Stimulated activated CD4-positive, alpha-beta T cell treated with anti-CD3 and anti-CD28 coated beads, Interleukin-1b, Interleukin-23, amount 100 ng/mL, for 4 hours (primary cell): Measurements from ENCODE around the gene ATP6V0E1.

ENCODE experiments used
- DNase-seq, 2 donors: peaks; one replicate each; pipeline ENCODE4 v3.0.0-alpha.2; 2020; ENCODE audit warnings: low read depth in 2 of 2

ATP6V0E1 gene

GRCh38 chr5:172983542-172984243, at the start of gene ATP6V0E1:
Gene ATP6V0E1 (plus strand): TSS chr5:172983771. CDS start chr5:172983861, 90 bp downstream.
- DNase-seq, result peak; percentile 89 to 96

DNA sequence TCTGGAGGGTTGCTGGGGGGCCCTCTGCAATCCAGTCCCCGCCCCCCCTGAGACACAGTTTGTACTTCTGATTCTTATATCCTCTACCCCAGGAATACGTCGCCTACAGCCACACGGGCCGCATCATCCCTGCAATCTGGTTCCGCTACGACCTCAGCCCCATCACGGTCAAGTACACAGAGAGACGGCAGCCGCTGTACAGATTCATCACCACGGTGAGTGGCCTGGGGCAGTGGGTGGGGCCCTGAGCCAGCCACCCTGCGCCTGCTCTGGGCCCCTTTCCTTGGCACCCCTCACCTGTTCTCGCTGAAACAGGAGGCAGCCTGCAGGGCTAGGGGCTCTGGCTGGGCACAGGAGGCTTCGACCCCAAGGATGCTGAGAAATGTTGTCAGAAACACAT, 48.5 kb upstream of the ATP6V0E1 start:
- DNase-seq, result no peak

DNA sequence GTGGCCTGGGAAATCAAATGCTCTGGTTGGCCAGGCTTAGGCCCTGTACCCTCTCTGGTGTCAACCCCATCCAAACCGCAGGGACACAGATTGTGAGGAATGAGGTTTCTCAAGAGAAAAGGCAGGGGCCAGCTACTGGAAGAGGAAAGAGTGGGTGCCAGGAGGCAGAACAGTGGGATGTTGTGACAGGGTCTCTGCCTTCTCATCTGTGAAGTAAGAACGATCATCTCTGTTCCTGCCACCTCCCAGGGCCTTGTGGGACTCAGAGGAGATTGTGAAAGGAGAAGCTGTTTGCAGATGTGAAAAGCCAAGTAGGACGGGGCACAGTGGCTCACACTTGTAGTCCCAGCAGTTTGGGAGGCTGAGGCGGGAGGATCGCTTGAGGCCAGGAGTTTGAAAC, 47.2 kb upstream of the ATP6V0E1 start:
- no peak for DNase-seq

- no peak for DNase-seq
These were observed 44.5 kb upstream of the ATP6V0E1 start for GRCh38 chr5:172939071-172939470.

- no peak for DNase-seq
These were observed 43.8 kb upstream of the ATP6V0E1 start for GRCh38 chr5:172939611-172940267.

- no peak for DNase-seq
These were observed 43.1 kb upstream of the ATP6V0E1 start for GRCh38 chr5:172940268-172941066.

DNA sequence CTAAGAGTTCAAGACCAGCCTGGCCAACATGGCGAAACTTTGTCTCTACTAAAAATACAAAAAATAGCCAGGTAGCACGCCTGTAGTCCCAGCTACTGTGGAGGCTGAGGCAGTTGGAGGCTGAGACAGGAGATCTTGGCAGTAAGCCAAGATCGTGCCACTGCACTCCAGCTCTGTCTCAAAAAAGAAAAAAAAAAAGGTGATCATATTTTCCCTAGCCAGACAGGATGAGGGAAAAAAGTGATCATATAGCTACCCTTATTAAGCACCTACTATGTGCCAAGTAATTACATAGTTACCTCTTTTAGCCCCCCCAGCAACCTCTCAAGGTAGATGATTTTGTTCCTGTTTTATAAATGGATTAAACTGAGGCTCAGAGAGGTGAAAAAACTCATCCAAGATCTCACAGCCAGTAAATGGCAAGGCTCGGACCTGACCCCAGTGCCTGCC, 42.5 kb upstream of the ATP6V0E1 start:
- no peak for DNase-seq

DNA sequence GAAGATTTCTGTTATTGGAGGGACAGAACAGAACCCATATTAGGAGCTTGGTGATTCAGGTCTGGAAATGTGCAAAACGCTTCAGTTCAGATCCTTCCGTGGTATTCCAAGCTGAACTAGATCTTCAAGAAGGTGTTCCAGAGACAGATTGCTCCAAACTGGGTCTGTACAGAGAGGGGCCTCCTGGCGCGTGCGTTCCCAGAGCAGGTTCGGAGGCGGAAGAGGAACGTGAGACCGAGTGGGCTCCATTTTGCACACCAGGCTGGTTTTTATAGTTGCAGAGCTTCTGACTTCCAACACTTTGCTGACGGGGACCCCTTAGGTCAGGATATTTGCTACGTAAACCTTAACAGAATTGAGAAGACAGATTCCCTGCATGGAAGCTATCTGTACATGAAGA, 41.0 kb upstream of the ATP6V0E1 start:
- no peak for DNase-seq

DNA sequence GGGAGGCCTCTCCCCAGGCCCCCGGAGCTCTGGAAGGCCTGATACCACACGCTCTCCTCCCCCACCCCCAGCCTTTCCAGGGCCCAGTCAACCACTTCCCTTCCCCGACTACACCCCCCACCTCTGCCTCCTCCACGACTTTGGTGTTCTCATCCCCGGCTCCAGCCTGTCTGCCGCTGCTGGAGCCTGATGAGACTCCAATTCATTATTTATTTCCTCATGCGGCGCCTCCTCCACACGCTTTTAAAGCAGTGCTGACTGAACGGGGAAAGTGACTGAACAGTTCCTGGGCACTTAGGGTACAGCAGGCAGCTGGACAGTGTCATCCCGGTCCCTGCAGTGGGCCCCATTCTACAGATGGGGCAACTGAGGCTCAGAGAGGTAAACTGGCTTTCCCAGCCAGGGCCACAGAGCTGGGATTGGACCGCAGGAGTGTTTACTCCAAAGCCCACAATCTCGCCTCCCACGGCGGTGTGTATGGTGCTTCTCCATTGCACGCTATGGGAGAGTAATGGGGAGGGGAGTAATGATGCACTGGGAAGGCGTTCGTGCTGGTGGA, 40.2 kb upstream of the ATP6V0E1 start:
- DNase-seq, result no peak

DNA sequence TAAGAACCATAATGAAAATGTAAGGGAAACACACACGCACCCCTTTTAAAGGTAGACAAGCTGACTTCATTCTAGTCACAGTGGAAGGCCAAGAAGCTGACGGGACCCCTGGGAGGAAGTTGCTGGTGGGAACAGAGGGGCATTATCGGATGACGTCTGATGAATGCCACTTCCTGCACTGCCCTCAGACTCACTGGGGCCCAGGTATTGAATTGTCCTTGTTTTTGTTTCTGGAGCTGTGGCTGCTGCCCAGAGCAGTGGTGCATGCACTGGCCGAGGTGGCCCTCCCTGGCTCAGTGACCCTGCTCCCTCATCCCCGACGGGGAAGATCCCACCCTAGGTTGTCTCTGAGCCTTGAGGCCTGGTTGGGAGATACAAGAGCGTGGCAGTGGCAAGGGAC, 39.7 kb upstream of the ATP6V0E1 start:
- no peak for DNase-seq

- no peak for DNase-seq
These were observed 38.8 kb upstream of the ATP6V0E1 start for GRCh38 chr5:172944741-172945140.

- no peak for DNase-seq
These were observed 38.4 kb upstream of the ATP6V0E1 start for GRCh38 chr5:172945151-172945550.

- no peak for DNase-seq
These were observed 37.4 kb upstream of the ATP6V0E1 start for GRCh38 chr5:172946146-172946545.

DNA sequence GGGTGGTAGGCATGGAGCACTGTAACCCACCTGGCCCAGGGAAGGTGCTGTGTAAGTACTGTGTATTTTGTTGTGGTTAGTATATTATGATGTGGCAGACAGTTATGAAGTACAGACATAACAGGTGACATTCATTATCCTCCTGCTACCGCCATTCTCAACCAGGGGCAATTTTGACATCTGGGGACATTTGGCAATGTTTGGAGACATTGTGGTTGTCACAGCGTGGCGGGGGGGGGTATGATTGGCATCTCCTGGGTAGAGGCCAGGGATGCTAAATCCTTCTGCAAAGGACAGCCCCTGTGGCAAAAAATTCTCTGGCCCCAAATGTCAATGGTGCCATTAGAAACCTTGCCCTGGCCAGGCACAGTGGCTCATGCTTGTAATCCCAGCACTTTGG, 34.1 kb upstream of the ATP6V0E1 start:
- DNase-seq, result no peak

DNA sequence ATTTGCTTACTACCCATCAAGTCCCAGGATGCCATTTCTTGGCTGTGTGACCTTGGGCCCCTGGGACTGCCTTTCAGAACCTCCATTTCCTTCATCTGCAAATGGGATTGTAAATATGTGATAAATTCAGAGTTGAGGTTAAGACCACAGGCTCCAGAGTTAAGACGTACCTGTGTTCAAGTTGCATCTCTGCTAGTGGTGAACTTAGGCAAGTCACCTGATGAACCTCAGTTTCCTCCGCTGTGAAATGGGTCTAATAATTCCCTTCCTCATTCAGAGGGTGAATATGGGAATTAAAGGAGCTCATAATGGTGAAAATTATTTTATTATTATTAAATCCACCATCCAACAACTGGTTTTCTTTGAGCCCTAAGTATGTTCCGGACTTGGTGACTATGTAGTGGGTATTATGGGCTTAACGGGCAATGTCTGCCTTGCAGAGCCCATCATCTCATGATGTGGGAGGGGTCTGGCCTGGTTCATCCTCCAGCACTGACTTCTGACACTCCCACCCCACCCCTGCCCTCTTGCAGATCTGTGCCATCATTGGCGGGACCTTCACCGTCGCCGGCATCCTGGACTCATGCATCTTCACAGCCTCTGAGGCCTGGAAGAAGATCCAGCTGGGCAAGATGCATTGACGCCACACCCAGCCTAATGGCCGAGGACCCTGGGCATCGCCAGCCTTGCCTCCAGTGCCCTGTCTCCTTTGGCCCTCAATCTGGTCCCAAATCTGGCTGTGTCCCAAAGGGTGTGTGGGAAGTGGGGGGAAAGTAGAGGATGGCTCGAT, 33.2 kb upstream of the ATP6V0E1 start:
- no peak for DNase-seq

DNA sequence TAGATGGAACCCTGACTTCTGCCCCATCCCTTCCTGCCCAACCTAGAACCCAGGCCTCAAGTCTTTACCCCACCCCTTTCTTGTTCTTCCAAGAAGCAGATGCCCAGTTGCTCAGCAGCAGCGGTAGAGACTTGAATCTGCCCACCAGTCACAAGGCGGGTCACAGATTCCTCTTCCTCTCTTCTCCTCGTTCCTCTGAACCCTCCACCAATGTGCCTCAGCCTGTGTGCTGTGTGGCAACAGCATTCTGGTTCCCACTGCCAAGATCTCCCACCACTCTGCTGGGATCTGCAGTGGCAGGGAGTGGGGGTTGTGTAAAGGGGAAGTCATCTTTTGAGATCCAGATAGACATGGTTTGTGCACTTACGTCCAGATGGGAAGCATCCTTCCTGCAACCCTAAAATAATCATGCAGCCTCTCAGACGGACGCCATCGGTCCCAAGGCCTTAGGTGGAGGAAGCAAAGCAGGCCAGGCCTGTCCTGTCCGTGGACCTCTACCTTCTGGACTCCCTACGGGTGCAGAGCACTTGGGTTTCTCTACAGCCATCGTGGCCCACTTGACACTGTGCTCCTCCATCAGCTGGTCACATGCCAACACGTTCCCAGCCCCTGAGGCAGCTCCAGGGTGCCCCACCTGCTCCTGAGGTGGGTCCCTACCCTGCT, 32.1 kb upstream of the ATP6V0E1 start:
- DNase-seq, result no peak

DNA sequence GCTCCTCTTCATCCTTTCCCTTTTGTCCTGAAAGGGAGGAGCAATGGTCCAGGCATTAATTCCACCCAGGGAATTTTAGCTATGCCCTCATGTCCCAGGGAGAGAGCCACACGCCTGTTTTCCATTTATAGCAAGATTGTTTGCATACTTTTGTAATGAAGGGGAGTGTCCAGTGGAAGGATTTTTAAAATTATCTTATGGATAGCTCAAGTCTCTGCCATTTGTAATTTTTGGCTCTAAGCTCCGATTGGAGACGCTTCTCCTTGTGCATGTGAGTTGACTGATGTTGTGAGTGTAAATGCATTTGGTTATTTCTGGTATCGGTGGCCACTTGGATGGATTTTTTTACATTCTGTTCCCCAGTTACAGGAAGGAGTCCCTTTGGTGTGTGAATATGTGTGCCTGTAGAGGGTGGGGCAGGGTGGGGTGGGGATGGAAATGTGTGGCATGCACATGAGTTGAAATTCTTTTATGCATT, 31.5 kb upstream of the ATP6V0E1 start:
- DNase-seq, result no peak

GRCh38 chr5:172953776-172954675, 29.5 kb upstream of the ATP6V0E1 start:
- no peak for DNase-seq

- no peak for DNase-seq
These were observed 28.8 kb upstream of the ATP6V0E1 start for GRCh38 chr5:172954751-172955159.

GRCh38 chr5:172956228-172956627, 27.3 kb upstream of the ATP6V0E1 start:
- no peak for DNase-seq
